ENCODE measurements around the gene MXD3.
"Not testable (repeated sequence)": the region's sequence is repeated elsewhere in the genome, so short reads cannot be mapped to it uniquely, and the experiment has no call there.

Gene MXD3

GRCh38 chr5:177319913-177320588 is 8.4 kb upstream of the MXD3 start:
- DNase-seq = no peak

- DNase-seq = peak; percentile 69
Measured at GRCh38 chr5:177317959-177318377, 6.3 kb upstream of the MXD3 start.

DNA sequence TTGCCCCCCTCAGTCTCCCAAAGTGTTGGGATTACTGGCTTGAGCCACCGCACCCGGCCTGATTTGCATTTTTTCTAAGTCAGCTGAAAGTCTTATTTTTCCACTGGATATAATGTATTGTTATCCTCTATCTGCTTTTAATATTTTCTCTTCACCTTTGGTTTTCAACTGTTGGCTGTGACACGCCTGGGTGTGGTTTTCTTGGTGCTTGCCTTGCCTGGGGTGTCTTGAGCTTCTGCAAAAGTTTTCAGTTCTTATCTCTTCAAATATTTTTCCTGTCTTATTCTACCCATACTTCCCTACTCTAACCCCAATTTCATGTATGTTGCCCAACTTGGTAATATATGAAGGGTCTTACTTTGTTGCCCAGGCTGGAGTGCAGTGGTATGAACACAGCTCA is 4.3 kb upstream of the MXD3 start:
- DNase-seq = no peak

DNA sequence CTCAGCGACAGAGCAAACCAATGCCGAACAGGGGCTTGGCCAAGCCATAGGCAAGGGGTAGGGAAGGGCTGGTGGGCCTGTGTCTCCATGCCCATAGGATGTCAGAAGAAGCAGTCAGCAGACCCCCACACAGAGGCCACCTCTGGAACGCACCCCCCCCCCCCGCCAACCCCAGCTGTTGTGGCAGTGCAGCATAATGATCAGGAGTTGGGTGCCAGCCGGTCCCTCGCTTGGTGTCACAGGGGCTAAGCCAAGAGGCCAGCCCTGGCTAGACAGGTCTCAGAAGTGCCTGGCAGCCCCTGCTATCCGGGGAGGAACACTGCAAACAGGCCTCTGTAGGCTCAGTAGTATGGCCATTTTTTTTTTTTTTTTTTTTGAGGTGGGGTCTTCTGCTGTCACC is 3.7 kb upstream of the MXD3 start:
- no peak for DNase-seq

- DNase-seq = no peak
Measured at GRCh38 chr5:177314376-177315342, 3.0 kb upstream of the MXD3 start.

- DNase-seq = no peak
Measured at GRCh38 chr5:177313561-177314259, 2.0 kb upstream of the MXD3 start.

DNA sequence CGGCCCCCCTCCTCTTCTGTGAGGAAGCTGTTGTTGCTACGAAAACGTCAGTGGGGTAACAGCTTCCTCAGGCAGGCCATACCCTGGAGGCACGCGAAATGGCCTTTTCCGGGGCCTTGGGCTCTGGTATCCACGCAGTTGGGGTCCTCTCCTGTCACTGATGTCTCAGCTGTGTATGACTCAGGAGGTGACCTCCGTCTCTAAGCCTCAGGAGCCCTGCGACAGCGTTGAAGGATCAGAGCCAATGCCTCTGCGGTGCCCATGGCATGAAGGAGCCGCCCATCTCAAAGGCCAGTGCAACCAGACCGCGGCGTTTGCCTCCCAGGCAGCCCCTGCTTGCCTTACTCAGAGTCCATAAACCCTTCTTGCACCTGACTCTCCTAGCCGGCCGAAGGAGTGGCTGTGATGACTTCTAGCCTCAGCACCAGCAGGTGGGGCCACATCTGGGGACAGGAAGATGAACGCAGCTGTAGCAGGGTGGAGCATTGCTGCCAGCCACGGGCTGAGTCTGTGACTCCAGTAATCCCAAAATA is 1.0 kb upstream of the MXD3 start:
- no peak for DNase-seq

GRCh38 chr5:177311392-177311722 is 341 bp downstream of the MXD3 start:
- no peak for DNase-seq

GRCh38 chr5:177310757-177311391 is 824 bp downstream of the MXD3 start:
- DNase-seq = no peak

- DNase-seq = no peak
Measured at GRCh38 chr5:177310332-177310731, 1.4 kb downstream of the MXD3 start.

- DNase-seq = peak; percentile 74
Measured at GRCh38 chr5:177309351-177310191, 2.1 kb downstream of the MXD3 start.

- no peak for DNase-seq
Measured at GRCh38 chr5:177308740-177309139, 3.0 kb downstream of the MXD3 start.

- no peak for DNase-seq
Measured at GRCh38 chr5:177307544-177308363, 3.9 kb downstream of the MXD3 start.

DNA sequence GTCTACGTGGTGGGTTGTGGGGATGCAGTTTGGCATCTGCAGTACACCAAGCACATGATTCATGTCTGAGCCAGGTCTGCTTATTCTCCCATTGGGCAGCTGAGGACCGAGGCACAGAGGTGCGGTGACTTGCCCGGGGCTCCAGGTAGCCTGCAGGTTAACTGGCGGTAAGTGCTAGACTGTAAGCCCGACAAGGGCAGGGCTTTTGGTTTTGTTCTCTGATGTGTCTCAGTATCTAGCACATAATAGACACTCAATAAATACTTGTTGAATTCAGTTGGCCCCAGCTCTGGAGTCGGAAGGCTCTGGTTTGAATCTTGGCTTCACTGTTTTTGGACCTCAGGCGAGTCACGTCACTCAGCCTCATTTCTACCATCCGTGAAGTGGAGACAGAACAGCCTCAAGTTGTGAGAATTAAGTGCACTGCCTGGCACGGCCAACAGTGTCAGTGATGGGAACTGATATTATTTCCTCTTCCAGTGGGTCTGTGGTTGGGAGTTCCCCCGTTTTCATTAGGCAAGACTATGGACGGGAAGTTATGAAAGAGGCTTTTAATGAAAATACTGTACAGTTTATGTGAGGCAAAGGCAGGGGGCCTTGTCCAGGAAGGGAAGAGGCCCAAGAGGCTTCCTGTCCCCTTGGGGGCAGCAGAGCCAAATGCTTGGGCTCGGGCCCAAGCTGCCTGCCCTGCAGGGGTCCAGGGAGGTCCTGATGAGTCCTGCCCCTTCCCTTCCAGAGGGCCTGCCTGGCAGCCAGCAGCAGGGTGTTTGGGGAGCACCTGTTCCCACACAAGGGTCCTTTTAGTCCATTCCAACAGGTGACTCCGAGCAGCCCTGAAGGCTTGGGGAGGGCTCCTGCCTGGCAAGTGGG is 4.8 kb downstream of the MXD3 start:
- DNase-seq = no peak

GRCh38 chr5:177306103-177306640 is 5.5 kb downstream of the MXD3 start:
- DNase-seq = not testable (repeated sequence)

DNA sequence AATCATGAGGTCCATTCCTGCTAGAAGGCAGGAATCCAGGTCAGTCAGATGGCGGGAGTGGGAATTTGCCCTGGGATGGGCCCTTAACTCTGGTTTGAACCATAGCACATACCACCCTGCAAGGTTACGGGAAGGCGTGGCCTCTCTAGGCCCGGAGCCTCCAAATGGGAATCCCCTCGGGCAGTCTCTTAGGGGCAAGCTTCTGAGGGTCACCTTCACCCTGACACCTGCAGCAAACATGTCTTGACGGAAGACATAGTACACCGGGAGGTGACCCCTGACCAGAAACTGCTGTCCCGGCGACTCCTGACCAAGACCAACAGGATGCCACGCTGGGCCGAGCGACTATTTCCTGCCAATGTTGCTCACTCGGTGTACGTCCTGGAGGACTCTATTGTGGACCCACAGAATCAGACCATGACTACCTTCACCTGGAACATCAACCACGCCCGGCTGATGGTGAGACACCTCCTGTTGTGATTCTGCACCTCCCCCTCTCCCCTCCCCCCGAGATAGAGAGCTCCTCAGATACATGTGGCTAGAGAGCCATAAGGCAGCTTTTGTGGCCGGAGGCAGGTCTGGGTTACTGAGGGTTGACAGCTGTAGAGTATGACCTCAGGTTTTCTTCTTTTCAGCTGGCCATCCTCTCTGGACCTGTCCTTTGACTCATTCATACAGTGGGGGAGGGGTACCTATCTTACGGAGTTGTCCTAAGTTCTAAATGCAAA is 7.1 kb downstream of the MXD3 start:
- DNase-seq = no peak

DNA sequence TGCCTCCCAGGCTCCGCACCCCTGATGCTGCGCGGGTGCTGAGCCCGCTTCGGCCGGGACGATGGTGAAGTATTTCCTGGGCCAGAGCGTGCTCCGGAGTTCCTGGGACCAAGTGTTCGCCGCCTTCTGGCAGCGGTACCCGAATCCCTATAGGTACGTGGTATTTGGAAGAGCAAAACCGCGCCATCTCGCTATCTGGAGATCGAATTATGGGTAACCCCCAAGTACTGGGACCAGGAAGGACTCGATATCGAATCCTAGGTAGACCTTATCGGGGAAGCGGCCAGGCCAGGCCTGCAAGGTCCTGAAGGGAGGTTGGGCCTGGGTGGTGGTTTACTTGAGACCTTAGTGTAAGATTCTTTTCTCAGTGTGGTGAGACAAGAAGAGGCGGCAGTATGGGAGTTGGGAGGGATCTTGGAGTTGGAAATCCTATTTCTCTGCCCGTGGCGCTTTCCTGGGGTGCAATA is 7.7 kb downstream of the MXD3 start:
- no peak for DNase-seq

GRCh38 chr5:177303121-177303924 is 8.4 kb downstream of the MXD3 start, which contains the start of the genes PRELID1 and RAB24:
TSS of gene PRELID1 (plus strand) at chr5:177303799. CDS start at chr5:177303986, 187 bp downstream.
TSS of gene RAB24 (minus strand) at chr5:177303719. CDS start at chr5:177303288, 431 bp downstream.
- DNase-seq = peak; percentile 91

Data from right hindlimb (tissue), 1 donor.